ENCODE data around the gene MCCC1. TPM values are rescaled to one million over a fixed set of nuclear protein-coding genes. Genes with fewer than 3 reads are reported as not detected.

Gene MCCC1
- total RNA-seq, 1 donor from 2014 or later = 17.9 TPM

GRCh38 chr3:183123891-183124290 is 24.6 kb upstream of the MCCC1 start:
- Mint-ChIP-seq H3K4me3 (ENCODE audit: unreplicated experiment) (no peak overlapping the region), H3K36me3 (ENCODE audit: unreplicated experiment) (peaks cover 2% of the 10 kb centered on the region), H3K27ac (ENCODE audit: unreplicated experiment) (no peak overlapping the region), H3K9me3 (ENCODE audit: unreplicated experiment) (no peaks in the 10 kb centered on the region), H3K4me1 (ENCODE audit: low read depth, unreplicated experiment) (no peaks in the 10 kb centered on the region), H3K27me3 (ENCODE audit: unreplicated experiment) (no peaks in the 10 kb centered on the region)
- no peak for DNase-seq
- no peak for TF ChIP-seq CTCF (IDR thresholded peaks at IDR 0.05; ENCODE audit: partially characterized antibody, unreplicated experiment)

- peak; percentile 92 for TF ChIP-seq CTCF (IDR thresholded peaks at IDR 0.05; ENCODE audit: partially characterized antibody, unreplicated experiment)
- H3K9me3 Mint-ChIP-seq (ENCODE audit: unreplicated experiment) = no peaks in the 10 kb centered on the region
- H3K4me1 Mint-ChIP-seq (ENCODE audit: low read depth, unreplicated experiment) = peaks cover 2% of the 10 kb centered on the region
- H3K27ac Mint-ChIP-seq (ENCODE audit: unreplicated experiment) = no peak overlapping the region
- H3K4me3 Mint-ChIP-seq (ENCODE audit: unreplicated experiment) = no peak overlapping the region
- no peaks in the 10 kb centered on the region for H3K36me3 Mint-ChIP-seq (ENCODE audit: unreplicated experiment)
- peaks cover 2% of the 10 kb centered on the region for H3K27me3 Mint-ChIP-seq (ENCODE audit: unreplicated experiment)
- no peak for DNase-seq
These were observed 23.1 kb upstream of the MCCC1 start for GRCh38 chr3:183122257-183122932.

DNA sequence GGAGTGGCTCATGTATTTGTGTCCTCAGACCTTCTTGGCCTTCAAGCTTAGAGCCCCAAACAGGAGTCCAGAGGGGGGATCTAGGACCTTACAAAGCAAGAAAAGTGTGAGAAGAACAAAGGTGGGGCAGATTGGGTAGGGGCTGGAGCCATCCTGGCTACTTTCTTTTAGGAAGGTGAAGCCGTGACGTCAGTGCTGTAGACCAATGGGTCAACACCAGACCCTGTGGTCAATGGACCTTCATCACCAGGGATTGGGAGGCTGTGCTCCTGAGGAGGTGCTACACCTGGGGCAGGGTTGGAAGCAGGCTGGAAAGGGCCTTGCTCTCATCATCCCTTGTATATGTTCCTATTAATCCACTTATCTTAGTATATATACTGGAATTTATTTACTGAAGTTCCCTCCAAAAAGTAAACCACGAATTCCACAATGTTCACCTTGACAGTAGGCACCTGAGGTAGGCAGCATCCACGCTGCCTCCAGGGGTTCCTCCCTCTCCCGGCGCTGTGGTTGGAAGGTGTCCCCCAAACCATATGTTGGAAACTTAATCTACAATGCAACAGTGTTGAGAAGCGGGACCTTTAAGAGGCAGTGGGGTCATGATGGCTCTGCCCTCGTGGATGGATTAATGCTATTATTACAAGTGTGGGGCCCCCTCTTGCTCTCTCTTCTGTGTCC is 21.4 kb upstream of the MCCC1 start:
- TF ChIP-seq CTCF (IDR thresholded peaks at IDR 0.05; ENCODE audit: partially characterized antibody, unreplicated experiment) = no peak
- peaks cover 16% of the 10 kb centered on the region for H3K27me3 Mint-ChIP-seq (ENCODE audit: unreplicated experiment)
- H3K4me1 Mint-ChIP-seq (ENCODE audit: low read depth, unreplicated experiment) = peaks cover 14% of the 10 kb centered on the region
- DNase-seq = no peak
- H3K4me3 Mint-ChIP-seq (ENCODE audit: unreplicated experiment) = no peak overlapping the region
- H3K9me3 Mint-ChIP-seq (ENCODE audit: unreplicated experiment) = peaks cover 17% of the 10 kb centered on the region
- H3K36me3 Mint-ChIP-seq (ENCODE audit: unreplicated experiment) = peaks cover 5% of the 10 kb centered on the region
- H3K27ac Mint-ChIP-seq (ENCODE audit: unreplicated experiment) = no peak overlapping the region

DNA sequence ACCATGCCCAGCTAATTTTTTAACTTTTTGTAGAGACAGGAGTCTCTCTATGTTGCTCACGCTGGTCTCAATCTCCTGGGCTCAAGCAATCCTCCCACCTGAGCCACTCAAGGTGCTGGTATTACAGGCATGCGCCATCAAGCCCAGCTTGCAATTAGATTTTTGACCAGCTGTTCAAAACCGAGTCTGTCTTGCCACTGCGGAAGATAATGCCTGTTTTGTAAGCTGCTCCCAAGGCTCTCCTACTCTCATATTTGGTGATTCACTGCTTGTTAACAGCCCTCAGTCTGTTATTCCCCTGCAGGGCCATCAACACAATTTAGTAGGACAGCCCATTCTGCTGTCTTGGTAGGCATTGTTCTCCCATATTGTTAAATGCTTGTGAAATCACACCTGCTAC is 17.8 kb upstream of the MCCC1 start:
- peaks cover 9% of the 10 kb centered on the region for H3K36me3 Mint-ChIP-seq (ENCODE audit: unreplicated experiment)
- no peak overlapping the region for H3K27ac Mint-ChIP-seq (ENCODE audit: unreplicated experiment)
- TF ChIP-seq CTCF (IDR thresholded peaks at IDR 0.05; ENCODE audit: partially characterized antibody, unreplicated experiment) = no peak
- H3K4me1 Mint-ChIP-seq (ENCODE audit: low read depth, unreplicated experiment) = peaks cover 29% of the 10 kb centered on the region
- DNase-seq = no peak
- peaks cover 23% of the 10 kb centered on the region for H3K27me3 Mint-ChIP-seq (ENCODE audit: unreplicated experiment)
- peak overlapping the region; percentile 82 for H3K4me3 Mint-ChIP-seq (ENCODE audit: unreplicated experiment)
- H3K9me3 Mint-ChIP-seq (ENCODE audit: unreplicated experiment) = peaks cover 27% of the 10 kb centered on the region

- peaks cover 23% of the 10 kb centered on the region for H3K27me3 Mint-ChIP-seq (ENCODE audit: unreplicated experiment)
- peak overlapping the region; percentile 96 for H3K27ac Mint-ChIP-seq (ENCODE audit: unreplicated experiment)
- peak overlapping the region; percentile 82 for H3K4me3 Mint-ChIP-seq (ENCODE audit: unreplicated experiment)
- H3K9me3 Mint-ChIP-seq (ENCODE audit: unreplicated experiment) = peaks cover 27% of the 10 kb centered on the region
- peak; percentile 95 for DNase-seq
- TF ChIP-seq CTCF (IDR thresholded peaks at IDR 0.05; ENCODE audit: partially characterized antibody, unreplicated experiment) = no peak
- peaks cover 12% of the 10 kb centered on the region for H3K36me3 Mint-ChIP-seq (ENCODE audit: unreplicated experiment)
- peaks cover 29% of the 10 kb centered on the region for H3K4me1 Mint-ChIP-seq (ENCODE audit: low read depth, unreplicated experiment)
These were observed 16.8 kb upstream of the MCCC1 start for GRCh38 chr3:183116025-183116614.
